OCI-M2 (cell line): ENCODE measurements around the gene ARHGAP45.

Source experiments
- DNase-seq: peaks from one replicate; lab custom pipeline; 2025; ENCODE audit not compliant: unreplicated experiment; lab: John Stamatoyannopoulos, UW

ARHGAP45 gene

GRCh38 chr19:1054102-1055027, 12.6 kb upstream of the ARHGAP45 start:
- DNase-seq = no peak

GRCh38 chr19:1055028-1055425, 11.9 kb upstream of the ARHGAP45 start:
- no peak for DNase-seq

GRCh38 chr19:1055886-1056620, 10.9 kb upstream of the ARHGAP45 start:
- DNase-seq = no peak

GRCh38 chr19:1057176-1057855, 9.7 kb upstream of the ARHGAP45 start:
- no peak for DNase-seq

GRCh38 chr19:1058112-1058511, 8.9 kb upstream of the ARHGAP45 start:
- no peak for DNase-seq

- no peak for DNase-seq
These were observed 6.3 kb upstream of the ARHGAP45 start for GRCh38 chr19:1060689-1061088.

GRCh38 chr19:1061987-1062386, 5.0 kb upstream of the ARHGAP45 start:
- no peak for DNase-seq

- no peak for DNase-seq
These were observed 4.5 kb upstream of the ARHGAP45 start for GRCh38 chr19:1062387-1063029.

- no peak for DNase-seq
These were observed 3.7 kb upstream of the ARHGAP45 start for GRCh38 chr19:1063030-1063908.

- DNase-seq = no peak
These were observed 2.9 kb upstream of the ARHGAP45 start for GRCh38 chr19:1063909-1064660.

- no peak for DNase-seq
These were observed 2.0 kb upstream of the ARHGAP45 start for GRCh38 chr19:1064661-1065605.

- no peak for DNase-seq
These were observed 1.3 kb upstream of the ARHGAP45 start for GRCh38 chr19:1065606-1066109.

GRCh38 chr19:1066251-1066747, 668 bp upstream of the ARHGAP45 start:
- no peak for DNase-seq

GRCh38 chr19:1067341-1067957, 482 bp downstream of the ARHGAP45 start:
- no peak for DNase-seq

GRCh38 chr19:1068009-1069001, 1.3 kb downstream of the ARHGAP45 start:
- no peak for DNase-seq
